HG03460 (cell line): ENCODE results near the gene ATP4A.

Experiments
- ATAC-seq: cut with Tn5 transposase; IDR thresholded peaks from one replicate; pipeline ENCODE4 v1.9.1; 2021; ENCODE audit not compliant: unreplicated experiment

The ATP4A gene

GRCh38 chr19:35502751-35503150 lies 60.7 kb downstream of the ATP4A start:
- no peak for ATAC-seq

GRCh38 chr19:35501684-35502083 lies 61.8 kb downstream of the ATP4A start:
- no peak for ATAC-seq

GRCh38 chr19:35500611-35501010 lies 62.8 kb downstream of the ATP4A start:
- ATAC-seq: no peak
